Mammary epithelial cell (primary cell): ENCODE results near the gene GALNT8.

Experiments
- EZH2 ChIP-seq: IDR thresholded peaks from 2 replicates; pipeline ENCODE4 v1.6.1; 2012; ENCODE audit warnings: low read length, inconsistent platforms, borderline replicate concordance
- TF ChIP-seq, protein P1 (sequence below), 2 donors: IDR thresholded peaks in 1 of 2; conservative IDR thresholded peaks in 1 of 2; 2 replicates each; pipeline ENCODE4 v1.5.1; 2011 to 2012; ENCODE audit warnings: inconsistent platforms in 2 of 2, low read length in 2 of 2, mild to moderate bottlenecking in 2 of 2, control low read depth in 1 of 2, low read depth in 1 of 2; ENCODE audit not compliant: insufficient read depth in 1 of 2; ENCODE audit errors: extremely low read depth in 1 of 2

DNA sequence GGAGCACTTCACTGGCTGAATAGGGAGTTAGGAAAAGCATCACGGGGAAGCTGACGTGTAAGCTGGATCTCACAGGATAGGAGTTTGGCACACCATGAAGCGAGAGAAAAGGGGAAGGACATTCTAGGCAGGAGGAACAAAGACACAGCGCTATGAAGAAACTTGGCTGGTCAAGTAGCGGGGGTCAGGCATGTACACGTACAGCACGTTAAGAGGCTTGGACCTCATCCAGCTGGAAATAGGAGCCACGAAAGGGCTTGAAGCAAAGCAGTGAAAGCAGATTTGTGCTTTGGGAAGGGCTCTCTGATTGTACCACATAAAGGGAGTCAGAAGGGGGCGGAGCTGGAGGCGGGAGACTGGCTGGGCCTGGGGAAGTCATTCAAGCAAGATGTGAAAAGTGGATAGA, 19.6 kb upstream of the GALNT8 start:
- TF ChIP-seq, protein P1, sequence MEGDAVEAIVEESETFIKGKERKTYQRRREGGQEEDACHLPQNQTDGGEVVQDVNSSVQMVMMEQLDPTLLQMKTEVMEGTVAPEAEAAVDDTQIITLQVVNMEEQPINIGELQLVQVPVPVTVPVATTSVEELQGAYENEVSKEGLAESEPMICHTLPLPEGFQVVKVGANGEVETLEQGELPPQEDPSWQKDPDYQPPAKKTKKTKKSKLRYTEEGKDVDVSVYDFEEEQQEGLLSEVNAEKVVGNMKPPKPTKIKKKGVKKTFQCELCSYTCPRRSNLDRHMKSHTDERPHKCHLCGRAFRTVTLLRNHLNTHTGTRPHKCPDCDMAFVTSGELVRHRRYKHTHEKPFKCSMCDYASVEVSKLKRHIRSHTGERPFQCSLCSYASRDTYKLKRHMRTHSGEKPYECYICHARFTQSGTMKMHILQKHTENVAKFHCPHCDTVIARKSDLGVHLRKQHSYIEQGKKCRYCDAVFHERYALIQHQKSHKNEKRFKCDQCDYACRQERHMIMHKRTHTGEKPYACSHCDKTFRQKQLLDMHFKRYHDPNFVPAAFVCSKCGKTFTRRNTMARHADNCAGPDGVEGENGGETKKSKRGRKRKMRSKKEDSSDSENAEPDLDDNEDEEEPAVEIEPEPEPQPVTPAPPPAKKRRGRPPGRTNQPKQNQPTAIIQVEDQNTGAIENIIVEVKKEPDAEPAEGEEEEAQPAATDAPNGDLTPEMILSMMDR (conservative IDR thresholded peaks at IDR 0.05 in 1 of 2, IDR thresholded peaks at IDR 0.05 in 1 of 2; ENCODE audit: extremely low read depth in 1 of 2, insufficient read depth in 1 of 2, low read depth in 1 of 2, low read length in 2 of 2), result no peak
- no peak for TF ChIP-seq EZH2
